GM23338 (cell line): Measurements from ENCODE around the gene VRK3. TPM values are rescaled to one million over a fixed set of nuclear protein-coding genes. Genes with fewer than 3 reads are reported as not detected.
"Not testable (repeated sequence)": the region's sequence is repeated elsewhere in the genome, so short reads cannot be mapped to it uniquely, and the experiment has no call there.

ENCODE experiments used
- ATAC-seq: fragments of 200-7000 bp; cut with Tn5 transposase; 3 replicates; pipeline ENCODE4 v1.9.1; 2020
- DNase-seq: peaks from one replicate; pipeline ENCODE4 v3.0.0-alpha.2; 2015; ENCODE audit warnings: low spot score
- H2AFZ ChIP-seq: fragments of 200-600 bp; sonication (generic); 2 replicates; pipeline ENCODE4 v1.8.0; 2016; ENCODE audit warnings: antibody characterized with exemption, mild to moderate bottlenecking, moderate library complexity
- H3F3A ChIP-seq: fragments of 200-600 bp; sonication (generic); replicated peaks from 2 replicates; pipeline ENCODE4 v1.8.0; 2017; ENCODE audit warnings: antibody characterized with exemption, mixed run types, low read depth
- H3K27ac ChIP-seq: fragments of 200-600 bp; sonication (generic); 2 replicates; pipeline ENCODE4 v1.6.1; 2016; ENCODE audit warnings: low read depth
- H3K27me3 ChIP-seq: fragments of 200-600 bp; sonication (generic); 2 replicates; pipeline ENCODE4 v1.8.0; 2016; ENCODE audit warnings: mild to moderate bottlenecking, mixed run types, moderate library complexity; ENCODE audit not compliant: insufficient read depth
- H3K36me3 ChIP-seq: fragments of 200-600 bp; sonication (generic); 2 replicates; pipeline ENCODE4 v1.8.0; 2016; ENCODE audit warnings: mild to moderate bottlenecking; ENCODE audit not compliant: insufficient read depth
- H3K4me1 ChIP-seq: fragments of 200-600 bp; sonication (generic); 2 replicates; pipeline ENCODE4 v1.8.0; 2016; ENCODE audit warnings: mild to moderate bottlenecking, moderate library complexity; ENCODE audit not compliant: insufficient read depth
- H3K4me2 ChIP-seq: fragments of 200-600 bp; sonication (generic); 2 replicates; pipeline ENCODE4 v1.7.1; 2017; ENCODE audit warnings: mixed run types
- H3K4me3 ChIP-seq: fragments of 200-600 bp; sonication (generic); 2 replicates; pipeline ENCODE4 v1.6.1; 2016; ENCODE audit warnings: mixed run types
- H3K79me2 ChIP-seq: fragments of 200-600 bp; sonication (generic); replicated peaks from 2 replicates; pipeline ENCODE4 v1.8.0; 2017; ENCODE audit warnings: mild to moderate bottlenecking; ENCODE audit not compliant: insufficient read depth
- H3K9me2 ChIP-seq: fragments of 200-600 bp; sonication (generic); 2 replicates; pipeline ENCODE4 v1.8.0; 2017; ENCODE audit not compliant: insufficient read depth
- H4K20me1 ChIP-seq: fragments of 200-600 bp; sonication (generic); replicated peaks from 2 replicates; pipeline ENCODE4 v1.8.0; 2017; ENCODE audit warnings: mild to moderate bottlenecking; ENCODE audit not compliant: insufficient read depth
- H3K27ac Mint-ChIP-seq: 2 replicates; pipeline ENCODE4 v1.8.0; 2020; ENCODE audit warnings: inconsistent platforms, mild to moderate bottlenecking, moderate library complexity, mixed read lengths
- H3K27me3 Mint-ChIP-seq: 3 replicates; pipeline ENCODE4 v1.8.0; 2022; ENCODE audit warnings: low read depth, mild to moderate bottlenecking, moderate library complexity, mixed read lengths, inconsistent platforms; ENCODE audit not compliant: insufficient read depth, poor library complexity
- H3K36me3 Mint-ChIP-seq: 3 replicates; pipeline ENCODE4 v1.8.0; 2021; ENCODE audit warnings: low read depth, mild to moderate bottlenecking, inconsistent platforms, moderate library complexity, mixed read lengths
- H3K4me1 Mint-ChIP-seq: 3 replicates; pipeline ENCODE4 v1.8.0; 2020; ENCODE audit warnings: mild to moderate bottlenecking, inconsistent platforms, mixed read lengths
- H3K4me3 Mint-ChIP-seq: 3 replicates; pipeline ENCODE4 v1.8.0; 2021; ENCODE audit warnings: moderate library complexity, mild to moderate bottlenecking, inconsistent platforms, mixed read lengths
- H3K9me3 Mint-ChIP-seq: 3 replicates; pipeline ENCODE4 v1.8.0; 2020; ENCODE audit warnings: moderate library complexity, mild to moderate bottlenecking, inconsistent platforms, mixed read lengths
- EZH2 ChIP-seq: fragments of 200-600 bp; sonication (generic); IDR thresholded peaks from one replicate; pipeline ENCODE4 v1.8.0; 2017; ENCODE audit warnings: antibody characterized with exemption, mild to moderate bottlenecking, low read depth; ENCODE audit not compliant: unreplicated experiment
- EZH2phosphoT487 ChIP-seq: fragments of 200-600 bp; sonication (generic); IDR thresholded peaks from one replicate; pipeline ENCODE4 v1.8.1; 2018; ENCODE audit warnings: antibody characterized with exemption; ENCODE audit not compliant: unreplicated experiment
- JUNB ChIP-seq: IDR thresholded peaks from one replicate; pipeline ENCODE4 v1.6.1; 2016; ENCODE audit warnings: antibody characterized with exemption; ENCODE audit not compliant: unreplicated experiment
- NANOG ChIP-seq: IDR thresholded peaks from 2 replicates; pipeline ENCODE4 v1.6.1; 2016; ENCODE audit warnings: antibody characterized with exemption, borderline replicate concordance
- STAT1 ChIP-seq: IDR thresholded peaks from one replicate; pipeline ENCODE4 v1.6.1; 2016; ENCODE audit warnings: antibody characterized with exemption; ENCODE audit not compliant: unreplicated experiment
- ZNF114 ChIP-seq: fragments of 250-450 bp; sonication (Bioruptor Pico); IDR thresholded peaks from 2 replicates; pipeline ENCODE4 v1.5.0; 2020; ENCODE audit warnings: mild to moderate bottlenecking, moderate library complexity
- ZNF331 ChIP-seq: fragments of 250-450 bp; sonication (Bioruptor Pico); IDR thresholded peaks from 2 replicates; pipeline ENCODE4 v1.5.0; 2020; ENCODE audit warnings: low read depth, mild to moderate bottlenecking, moderate library complexity
- polyA plus RNA-seq: library from polyadenylated mRNA; unstranded; fragments of >200 nt; fragmentation: Nextera tagmentation; extraction: Ambion mirVana; gene quantifications from 2 replicates; pipeline ENCODE4 v1.2.1, GENCODE V29; 2016
- total RNA-seq: library from RNA; depleted of rRNA; stranded (reverse); fragments of >200 nt; shearing (Covaris generic); gene quantifications from 2 replicates; pipeline ENCODE4 v1.2.3, GENCODE V29; 2014
- TF ChIP-seq, protein P1 (sequence below): IDR thresholded peaks from 2 replicates; pipeline ENCODE4 v1.6.1; 2016; ENCODE audit warnings: antibody characterized with exemption
- TF ChIP-seq, protein P2 (sequence below), 2 experiments: fragments of 200-600 bp in 1 of 2; sonication (generic) in 1 of 2; conservative IDR thresholded peaks; 2 replicates each; pipeline versions ENCODE4 v1.5.1 to v1.6.1; 2016 to 2017; ENCODE audit warnings: antibody characterized with exemption in 2 of 2, low read depth in 2 of 2, mild to moderate bottlenecking in 2 of 2, moderate library complexity in 1 of 2
- TF ChIP-seq, protein P3 (sequence below): IDR thresholded peaks from one replicate; pipeline ENCODE4 v1.6.1; 2018; ENCODE audit warnings: antibody characterized with exemption; ENCODE audit not compliant: unreplicated experiment

VRK3 gene
- total and polyA plus RNA-seq, 2 experiments from 2014 or later = 17.4 to 29.1 TPM

DNA sequence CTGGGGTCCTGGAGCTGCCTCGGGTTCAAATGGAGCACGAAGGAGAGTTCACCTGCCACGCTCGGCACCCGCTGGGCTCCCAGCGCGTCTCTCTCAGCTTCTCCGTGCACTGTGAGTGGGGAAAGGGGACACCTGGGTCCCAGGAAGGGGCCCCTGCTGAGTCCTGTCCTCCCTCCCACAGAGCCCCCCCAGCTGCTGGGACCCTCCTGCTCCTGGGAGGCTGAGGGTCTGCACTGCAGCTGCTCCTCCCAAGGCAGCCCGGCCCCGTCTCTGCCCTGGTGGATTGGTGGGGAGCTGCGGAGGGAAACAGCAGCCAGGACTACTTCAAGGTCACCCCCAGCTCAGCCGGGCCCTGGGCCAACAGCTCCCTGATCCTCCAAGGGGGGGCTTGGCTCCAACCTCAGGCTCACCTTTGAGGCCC lies 53.2 kb downstream of the VRK3 start:
- DNase-seq (no peak), ATAC-seq (peak; percentile 61)
- Histone ChIP-seq H4K20me1 (no peaks in the 10 kb centered on the region), H3K27me3 (no peaks in the 10 kb centered on the region), H3K4me1 (no peaks in the 10 kb centered on the region), H2AFZ (no peak overlapping the region), H3K36me3 (no peaks in the 10 kb centered on the region), H3K4me2 (no peak overlapping the region), H3F3A (no peaks in the 10 kb centered on the region), H3K27ac (no peak overlapping the region), H3K79me2 (no peaks in the 10 kb centered on the region), H3K4me3 (no peak overlapping the region), H3K9me2 (no peaks in the 10 kb centered on the region)
- Mint-ChIP-seq H3K36me3 (no peaks in the 10 kb centered on the region; the same call in 1 of the 3 replicates), H3K4me3 (no peak overlapping the region), H3K27ac (no peak overlapping the region), H3K4me1 (no peaks in the 10 kb centered on the region), H3K27me3 (peaks cover 6% of the 10 kb centered on the region), H3K9me3 (no peaks in the 10 kb centered on the region; the same call in 2 of the 3 replicates)
- no peak for TF ChIP-seq ZNF114 (CRISPR knock-in tag)
- no peak for TF ChIP-seq JUNB
- TF ChIP-seq NANOG = no peak
- TF ChIP-seq, protein P1, sequence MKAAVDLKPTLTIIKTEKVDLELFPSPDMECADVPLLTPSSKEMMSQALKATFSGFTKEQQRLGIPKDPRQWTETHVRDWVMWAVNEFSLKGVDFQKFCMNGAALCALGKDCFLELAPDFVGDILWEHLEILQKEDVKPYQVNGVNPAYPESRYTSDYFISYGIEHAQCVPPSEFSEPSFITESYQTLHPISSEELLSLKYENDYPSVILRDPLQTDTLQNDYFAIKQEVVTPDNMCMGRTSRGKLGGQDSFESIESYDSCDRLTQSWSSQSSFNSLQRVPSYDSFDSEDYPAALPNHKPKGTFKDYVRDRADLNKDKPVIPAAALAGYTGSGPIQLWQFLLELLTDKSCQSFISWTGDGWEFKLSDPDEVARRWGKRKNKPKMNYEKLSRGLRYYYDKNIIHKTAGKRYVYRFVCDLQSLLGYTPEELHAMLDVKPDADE = no peak
- TF ChIP-seq STAT1 = no peak
- TF ChIP-seq EZH2 = no peak
- TF ChIP-seq EZH2phosphoT487 = no peak
- TF ChIP-seq ZNF331 (CRISPR knock-in tag) = no peak
- TF ChIP-seq, protein P2, sequence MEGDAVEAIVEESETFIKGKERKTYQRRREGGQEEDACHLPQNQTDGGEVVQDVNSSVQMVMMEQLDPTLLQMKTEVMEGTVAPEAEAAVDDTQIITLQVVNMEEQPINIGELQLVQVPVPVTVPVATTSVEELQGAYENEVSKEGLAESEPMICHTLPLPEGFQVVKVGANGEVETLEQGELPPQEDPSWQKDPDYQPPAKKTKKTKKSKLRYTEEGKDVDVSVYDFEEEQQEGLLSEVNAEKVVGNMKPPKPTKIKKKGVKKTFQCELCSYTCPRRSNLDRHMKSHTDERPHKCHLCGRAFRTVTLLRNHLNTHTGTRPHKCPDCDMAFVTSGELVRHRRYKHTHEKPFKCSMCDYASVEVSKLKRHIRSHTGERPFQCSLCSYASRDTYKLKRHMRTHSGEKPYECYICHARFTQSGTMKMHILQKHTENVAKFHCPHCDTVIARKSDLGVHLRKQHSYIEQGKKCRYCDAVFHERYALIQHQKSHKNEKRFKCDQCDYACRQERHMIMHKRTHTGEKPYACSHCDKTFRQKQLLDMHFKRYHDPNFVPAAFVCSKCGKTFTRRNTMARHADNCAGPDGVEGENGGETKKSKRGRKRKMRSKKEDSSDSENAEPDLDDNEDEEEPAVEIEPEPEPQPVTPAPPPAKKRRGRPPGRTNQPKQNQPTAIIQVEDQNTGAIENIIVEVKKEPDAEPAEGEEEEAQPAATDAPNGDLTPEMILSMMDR (conservative IDR thresholded peaks at IDR 0.05; ENCODE audit: low read depth in 2 of 2) = no peak
- TF ChIP-seq, protein P3, sequence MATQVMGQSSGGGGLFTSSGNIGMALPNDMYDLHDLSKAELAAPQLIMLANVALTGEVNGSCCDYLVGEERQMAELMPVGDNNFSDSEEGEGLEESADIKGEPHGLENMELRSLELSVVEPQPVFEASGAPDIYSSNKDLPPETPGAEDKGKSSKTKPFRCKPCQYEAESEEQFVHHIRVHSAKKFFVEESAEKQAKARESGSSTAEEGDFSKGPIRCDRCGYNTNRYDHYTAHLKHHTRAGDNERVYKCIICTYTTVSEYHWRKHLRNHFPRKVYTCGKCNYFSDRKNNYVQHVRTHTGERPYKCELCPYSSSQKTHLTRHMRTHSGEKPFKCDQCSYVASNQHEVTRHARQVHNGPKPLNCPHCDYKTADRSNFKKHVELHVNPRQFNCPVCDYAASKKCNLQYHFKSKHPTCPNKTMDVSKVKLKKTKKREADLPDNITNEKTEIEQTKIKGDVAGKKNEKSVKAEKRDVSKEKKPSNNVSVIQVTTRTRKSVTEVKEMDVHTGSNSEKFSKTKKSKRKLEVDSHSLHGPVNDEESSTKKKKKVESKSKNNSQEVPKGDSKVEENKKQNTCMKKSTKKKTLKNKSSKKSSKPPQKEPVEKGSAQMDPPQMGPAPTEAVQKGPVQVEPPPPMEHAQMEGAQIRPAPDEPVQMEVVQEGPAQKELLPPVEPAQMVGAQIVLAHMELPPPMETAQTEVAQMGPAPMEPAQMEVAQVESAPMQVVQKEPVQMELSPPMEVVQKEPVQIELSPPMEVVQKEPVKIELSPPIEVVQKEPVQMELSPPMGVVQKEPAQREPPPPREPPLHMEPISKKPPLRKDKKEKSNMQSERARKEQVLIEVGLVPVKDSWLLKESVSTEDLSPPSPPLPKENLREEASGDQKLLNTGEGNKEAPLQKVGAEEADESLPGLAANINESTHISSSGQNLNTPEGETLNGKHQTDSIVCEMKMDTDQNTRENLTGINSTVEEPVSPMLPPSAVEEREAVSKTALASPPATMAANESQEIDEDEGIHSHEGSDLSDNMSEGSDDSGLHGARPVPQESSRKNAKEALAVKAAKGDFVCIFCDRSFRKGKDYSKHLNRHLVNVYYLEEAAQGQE = no peak

DNA sequence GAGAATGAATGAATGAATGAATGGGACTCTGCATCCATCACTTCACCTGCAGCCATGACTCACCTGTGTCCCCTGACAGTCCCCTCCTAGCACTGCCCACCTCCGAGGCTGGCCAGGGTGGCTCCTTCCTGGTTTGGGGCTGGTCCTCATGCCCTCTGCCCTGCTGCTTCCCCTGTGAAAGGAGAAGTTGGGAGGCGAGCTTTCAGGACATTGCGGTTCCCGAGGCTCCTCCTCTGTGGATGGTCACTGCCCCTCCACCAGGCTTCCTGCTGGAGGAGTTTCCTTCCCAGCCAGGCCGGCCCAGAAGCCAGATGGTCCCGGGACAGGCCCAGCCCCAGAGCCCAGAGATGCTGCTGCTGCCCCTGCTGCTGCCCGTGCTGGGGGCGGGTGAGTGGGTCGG lies 55.8 kb downstream of the VRK3 start:
- H2AFZ ChIP-seq, H3K4me3 Mint-ChIP-seq, H3K9me2 ChIP-seq, H3K27me3 ChIP-seq, H3K79me2 ChIP-seq, H3K36me3 ChIP-seq, H4K20me1 ChIP-seq, H3K4me3 ChIP-seq, H3K27me3 Mint-ChIP-seq, H3K36me3 Mint-ChIP-seq, DNase-seq, H3K27ac Mint-ChIP-seq, H3K4me1 Mint-ChIP-seq, H3K27ac ChIP-seq, H3K4me1 ChIP-seq, H3F3A ChIP-seq, H3K4me2 ChIP-seq: not testable (repeated sequence)
- peak; percentile 23; the same call in 1 of the 3 replicates for ATAC-seq
- H3K9me3 Mint-ChIP-seq = peaks cover 19% of the 10 kb centered on the region
